Epithelial cell of esophagus (primary cell): ENCODE data around the gene KRTAP10-4.

Experiments used
- DNase-seq: peaks from one replicate; pipeline ENCODE4 v3.0.0; 2010; ENCODE audit warnings: low read depth
- H3K4me3 ChIP-seq: 2 replicates; pipeline ENCODE4 v1.5.1; 2011; ENCODE audit warnings: mild to moderate bottlenecking, low read length, control low read depth
- TF ChIP-seq, protein P1 (sequence below): IDR thresholded peaks from 2 replicates; pipeline ENCODE4 v1.5.1; 2011; ENCODE audit warnings: low read depth, mild to moderate bottlenecking, low read length, control low read depth, inconsistent platforms; ENCODE audit not compliant: insufficient read depth; ENCODE audit errors: missing control alignments

The KRTAP10-4 gene

DNA sequence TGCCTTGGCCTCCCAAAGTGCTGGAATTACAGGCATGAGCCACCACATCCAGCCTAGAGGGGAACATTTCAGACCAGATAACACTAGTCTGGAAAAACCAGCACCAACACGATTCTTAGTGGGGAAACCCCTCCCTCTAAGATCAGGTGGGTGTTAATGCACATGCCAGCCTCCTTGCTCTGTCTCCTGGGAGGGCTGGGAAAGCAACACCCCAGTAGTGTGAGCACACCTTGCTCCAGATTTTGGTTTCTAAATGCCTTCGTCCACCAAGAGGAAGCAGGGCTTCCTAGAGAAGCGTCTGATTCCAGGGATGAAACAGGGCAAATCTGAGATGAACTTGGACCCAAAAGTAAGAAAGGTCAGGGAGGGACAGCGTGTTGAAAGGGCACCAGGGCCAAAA lies 2.2 kb upstream of the KRTAP10-4 start:
- TF ChIP-seq, protein P1, sequence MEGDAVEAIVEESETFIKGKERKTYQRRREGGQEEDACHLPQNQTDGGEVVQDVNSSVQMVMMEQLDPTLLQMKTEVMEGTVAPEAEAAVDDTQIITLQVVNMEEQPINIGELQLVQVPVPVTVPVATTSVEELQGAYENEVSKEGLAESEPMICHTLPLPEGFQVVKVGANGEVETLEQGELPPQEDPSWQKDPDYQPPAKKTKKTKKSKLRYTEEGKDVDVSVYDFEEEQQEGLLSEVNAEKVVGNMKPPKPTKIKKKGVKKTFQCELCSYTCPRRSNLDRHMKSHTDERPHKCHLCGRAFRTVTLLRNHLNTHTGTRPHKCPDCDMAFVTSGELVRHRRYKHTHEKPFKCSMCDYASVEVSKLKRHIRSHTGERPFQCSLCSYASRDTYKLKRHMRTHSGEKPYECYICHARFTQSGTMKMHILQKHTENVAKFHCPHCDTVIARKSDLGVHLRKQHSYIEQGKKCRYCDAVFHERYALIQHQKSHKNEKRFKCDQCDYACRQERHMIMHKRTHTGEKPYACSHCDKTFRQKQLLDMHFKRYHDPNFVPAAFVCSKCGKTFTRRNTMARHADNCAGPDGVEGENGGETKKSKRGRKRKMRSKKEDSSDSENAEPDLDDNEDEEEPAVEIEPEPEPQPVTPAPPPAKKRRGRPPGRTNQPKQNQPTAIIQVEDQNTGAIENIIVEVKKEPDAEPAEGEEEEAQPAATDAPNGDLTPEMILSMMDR: no peak
- DNase-seq: no peak
- no peak overlapping the region for H3K4me3 ChIP-seq

DNA sequence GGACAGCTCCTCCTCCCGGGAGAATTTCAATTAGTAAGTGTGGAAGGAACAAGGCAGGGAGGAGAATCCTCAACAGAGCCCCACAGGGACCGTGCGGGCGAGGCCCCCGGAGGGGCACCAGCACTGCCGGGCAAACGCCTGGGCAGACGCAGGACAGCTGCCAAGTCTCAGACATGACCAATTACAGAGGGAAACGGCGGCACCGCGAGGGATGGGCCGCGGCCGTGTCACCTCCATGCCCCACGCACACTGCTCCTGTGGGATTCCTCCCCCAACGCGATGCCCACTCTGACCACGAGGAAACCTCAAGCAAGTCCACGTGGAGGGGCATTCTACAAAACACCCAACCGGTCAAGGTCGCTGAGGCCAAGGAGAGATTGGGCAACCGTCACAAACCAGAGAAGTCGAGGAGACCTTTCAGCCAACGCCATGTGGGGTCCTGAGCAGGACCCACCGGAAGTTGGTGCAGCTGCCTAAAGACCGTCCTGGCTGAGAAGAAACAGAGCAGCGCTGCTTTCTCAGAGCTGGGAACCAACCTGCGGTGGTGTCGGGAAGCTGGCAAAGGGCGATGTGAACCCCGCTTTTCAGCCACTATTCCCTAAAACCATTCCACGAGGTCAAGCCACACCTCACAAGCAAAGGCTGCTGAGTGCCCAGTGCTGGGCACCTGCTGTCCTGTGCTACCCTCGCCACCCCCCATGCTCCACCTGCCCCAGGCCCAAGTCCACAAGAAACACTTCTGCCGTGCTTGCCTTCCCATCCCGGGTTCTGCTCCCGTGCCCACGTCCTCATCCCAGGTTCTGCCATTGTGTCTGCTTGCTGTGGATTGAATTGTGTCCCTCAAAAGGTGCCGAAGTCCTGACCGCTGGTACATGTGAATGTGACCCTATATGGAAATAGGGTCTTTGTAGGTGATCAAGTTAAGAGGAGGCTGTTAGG lies 1.4 kb upstream of the KRTAP10-4 start:
- no peak for DNase-seq
- H3K4me3 ChIP-seq: no peak overlapping the region
- TF ChIP-seq, protein P1: no peak

DNA sequence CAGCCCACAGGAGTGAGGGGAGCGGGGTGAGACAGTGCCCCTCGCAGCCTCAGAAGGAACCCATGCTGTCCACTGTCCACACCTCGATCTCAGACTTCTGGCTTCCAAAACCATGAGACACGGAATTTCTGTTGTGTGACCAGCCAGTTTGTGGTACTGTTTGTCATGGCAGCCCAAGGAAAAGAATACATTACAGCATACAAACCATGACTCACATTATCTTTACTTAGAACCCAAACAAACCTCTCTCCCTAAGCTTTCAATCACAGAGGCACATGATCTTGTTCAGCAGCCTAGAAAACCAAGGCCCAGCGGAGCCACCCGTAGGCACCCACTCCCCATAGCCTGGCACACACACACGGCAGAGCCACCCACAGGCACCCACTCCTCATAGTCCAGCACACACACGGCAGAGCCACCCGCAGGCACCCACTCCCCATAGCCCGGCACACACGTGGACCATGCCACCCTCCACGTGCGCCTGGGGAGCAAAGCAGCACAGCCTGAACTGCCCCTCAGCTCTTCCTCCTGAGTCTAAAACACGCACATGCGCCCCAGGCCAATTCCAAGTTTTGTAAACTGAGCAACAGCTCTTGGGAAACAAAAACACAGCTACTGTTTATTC lies 458 bp upstream of the KRTAP10-4 start:
- no peak overlapping the region for H3K4me3 ChIP-seq
- TF ChIP-seq, protein P1: no peak
- DNase-seq: no peak

DNA sequence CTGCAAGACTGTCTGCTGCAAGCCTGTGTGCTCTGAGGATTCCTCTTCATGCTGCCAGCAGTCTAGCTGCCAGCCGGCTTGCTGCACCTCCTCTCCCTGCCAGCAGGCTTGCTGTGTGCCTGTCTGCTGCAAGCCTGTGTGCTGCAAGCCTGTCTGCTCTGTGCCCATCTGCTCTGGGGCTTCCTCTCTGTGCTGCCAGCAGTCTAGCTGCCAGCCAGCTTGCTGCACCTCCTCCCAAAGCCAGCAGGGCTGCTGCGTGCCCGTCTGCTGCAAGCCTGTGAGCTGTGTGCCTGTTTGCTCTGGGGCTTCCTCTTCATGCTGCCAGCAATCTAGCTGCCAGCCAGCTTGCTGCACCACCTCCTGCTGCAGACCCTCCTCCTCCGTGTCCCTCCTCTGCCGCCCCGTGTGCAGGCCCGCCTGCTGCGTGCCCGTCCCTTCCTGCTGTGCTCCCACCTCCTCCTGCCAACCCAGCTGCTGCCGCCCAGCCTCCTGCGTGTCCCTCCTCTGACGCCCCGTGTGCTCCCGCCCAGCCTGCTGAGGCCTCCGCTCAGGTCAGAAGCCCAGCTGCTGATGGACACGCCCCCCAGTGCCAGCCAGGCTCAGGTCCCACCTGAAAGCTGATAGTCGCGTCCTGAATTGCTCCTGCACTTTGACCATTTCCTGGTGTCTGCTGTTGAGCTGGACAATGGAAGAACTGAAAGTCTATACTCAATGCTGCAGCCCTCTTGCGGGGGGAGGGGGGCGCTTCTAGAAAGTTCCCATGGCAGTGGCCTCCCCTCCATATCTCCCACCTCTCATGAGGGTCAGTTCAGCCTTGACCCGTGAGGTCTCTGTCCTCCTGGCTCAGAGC lies 1.2 kb downstream of the KRTAP10-4 start:
- TF ChIP-seq, protein P1: no peak
- H3K4me3 ChIP-seq: no peak overlapping the region
- DNase-seq: no peak

DNA sequence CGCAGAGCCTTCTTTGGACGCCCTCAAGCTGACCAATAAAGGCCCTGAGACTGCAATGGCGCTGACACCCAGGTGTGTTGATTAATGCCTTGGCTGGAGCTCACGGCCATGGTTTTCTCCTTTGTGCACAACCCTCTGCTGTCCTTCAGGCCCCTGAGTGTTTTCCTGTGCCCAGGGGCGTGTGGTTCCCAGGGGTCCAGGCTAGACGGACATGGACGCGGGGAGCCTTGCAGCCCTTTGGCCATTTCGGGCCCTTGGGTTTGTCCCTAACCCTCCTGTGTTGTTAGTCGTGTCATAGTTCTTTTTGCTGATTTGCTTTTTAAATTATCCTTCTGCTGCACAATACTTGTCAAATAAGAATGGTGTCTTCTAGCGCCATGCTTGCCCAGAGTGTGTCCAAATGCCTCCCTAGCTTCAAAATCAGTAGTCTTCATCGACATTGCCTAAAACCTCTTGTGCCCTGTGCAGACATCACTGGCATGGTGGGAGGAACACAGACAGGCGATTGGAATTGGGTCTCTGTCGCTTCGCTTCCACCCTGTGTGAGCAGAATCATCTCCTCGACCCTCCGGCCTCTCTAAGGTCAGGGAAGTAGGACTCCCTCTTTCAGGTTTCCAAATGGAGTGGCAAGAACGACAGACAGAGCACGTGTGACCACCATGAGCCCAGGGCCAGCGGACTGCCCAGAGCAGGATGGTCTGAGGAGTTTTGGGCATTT lies 1.9 kb downstream of the KRTAP10-4 start:
- H3K4me3 ChIP-seq: no peak overlapping the region
- TF ChIP-seq, protein P1: no peak
- DNase-seq: no peak

DNA sequence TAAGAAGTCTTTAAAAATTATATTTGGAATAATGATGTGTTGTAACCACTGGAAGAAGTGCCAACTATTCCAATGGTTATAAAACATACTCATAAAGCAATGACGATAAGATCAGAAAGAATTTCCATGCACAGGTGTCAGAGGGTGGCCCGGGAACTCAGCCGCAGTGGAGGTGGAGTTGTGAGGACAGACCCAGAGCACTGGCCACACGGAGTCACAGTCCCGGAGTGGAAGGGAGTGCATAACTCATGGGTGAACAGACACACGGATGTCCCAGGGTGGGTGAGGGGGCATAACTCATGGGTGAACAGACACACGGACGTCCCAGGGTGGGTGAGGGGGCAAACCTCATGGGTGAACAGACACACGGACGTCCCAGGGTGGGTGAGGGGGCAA lies 2.5 kb downstream of the KRTAP10-4 start:
- TF ChIP-seq, protein P1: no peak
- H3K4me3 ChIP-seq: no peak overlapping the region
- no peak for DNase-seq
